Measurements from ENCODE around the gene USP9X. TPM values are rescaled to one million over a fixed set of nuclear protein-coding genes. Genes with fewer than 3 reads are reported as not detected.
"Not testable (repeated sequence)": the region's sequence is repeated elsewhere in the genome, so short reads cannot be mapped to it uniquely, and the experiment has no call there.

The USP9X gene
- total RNA-seq, 4 donors from 2014 or later: 90.3 to 120 (median 110) TPM

DNA sequence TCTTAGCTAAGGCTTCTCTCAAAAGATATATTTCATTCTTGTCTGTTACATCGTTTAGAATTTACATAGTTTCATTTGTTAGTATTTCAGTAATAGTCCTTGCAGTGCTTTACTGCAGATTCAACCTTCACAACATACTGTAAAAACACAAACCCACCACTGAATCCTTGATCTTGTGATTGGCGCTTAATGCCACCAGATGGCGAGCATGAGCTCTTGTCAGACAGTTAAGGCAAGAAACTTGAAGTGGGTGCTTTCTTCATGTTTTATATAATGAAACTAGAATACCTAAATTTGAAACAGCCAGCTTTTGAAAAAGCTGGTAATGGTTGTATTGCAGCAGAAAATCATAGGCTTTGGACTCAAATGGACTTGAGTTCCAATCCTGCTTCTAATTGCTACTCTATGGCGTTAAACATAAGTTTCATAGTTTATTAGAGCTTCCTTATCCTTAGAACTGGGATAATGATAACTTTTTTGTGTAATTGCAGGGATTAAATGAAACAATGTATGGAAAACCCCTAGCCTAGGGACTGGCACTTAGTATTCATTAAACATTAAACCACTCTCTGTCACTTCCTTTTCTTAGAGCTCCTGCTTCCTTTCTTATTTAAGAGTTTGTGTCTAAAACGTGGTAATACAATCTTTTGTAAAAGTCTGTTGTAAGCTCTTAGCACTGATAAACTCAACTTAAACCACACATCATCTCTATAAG is 95.1 kb downstream of the USP9X start:
- in situ Hi-C loops (cut with MboI; ENCODE audit: low sequenced_read_pairs in 4 of 4): no loop called here
- DNase-seq (peak in 1 of 2 donors; percentile 13), ATAC-seq (no peak)
- intact Hi-C loops (cut with DNase I; ENCODE audit: low total_unique reads): no loop called here
- H3K4me3 ChIP-seq: no peak overlapping the region
- TF ChIP-seq CTCF (IDR thresholded peaks at IDR 0.05 in 4 of 5, conservative IDR thresholded peaks at IDR 0.05 in 1 of 5) (peak in 4 of 5 experiments; percentile 33 to 72 (median 38)), POLR2A (IDR thresholded peaks at IDR 0.05) (no peak)
- peaks cover 0 to 4% of the 10 kb centered on the region in 2 donors for H3K4me1 ChIP-seq
- peaks cover 0 to 15% of the 10 kb centered on the region in 2 donors for H3K36me3 ChIP-seq
- no peaks in the 10 kb centered on the region for H3K9me3 ChIP-seq
- peak overlapping the region in 1 of 4 donors; percentile 48 for H3K27ac ChIP-seq
- H3K27me3 ChIP-seq: no peaks in the 10 kb centered on the region

GRCh38 chrX:41184312-41184711 is 99.1 kb downstream of the USP9X start:
- in situ Hi-C loops (cut with MboI; ENCODE audit: low sequenced_read_pairs in 4 of 4): no loop called here

DNA sequence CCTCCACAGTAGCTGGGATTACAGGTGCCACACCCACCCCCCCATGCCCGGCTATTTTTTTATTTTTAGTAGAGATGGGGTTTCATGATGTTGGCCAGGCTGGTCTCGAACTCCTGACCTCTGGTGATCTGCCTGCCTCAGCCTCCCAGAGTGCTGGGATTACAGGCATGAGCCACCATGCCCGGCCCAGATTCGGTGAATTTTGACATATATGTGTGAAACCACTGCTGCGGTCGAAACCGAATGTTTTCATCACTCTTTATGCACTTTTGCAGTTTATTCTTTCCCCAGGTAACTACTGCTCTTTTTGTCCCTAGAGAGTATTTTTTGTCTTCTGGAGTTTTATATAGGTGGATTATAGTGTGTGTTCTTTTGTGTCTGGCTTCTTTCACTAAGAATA is 101.7 kb downstream of the USP9X start:
- H3K27ac ChIP-seq; intact Hi-C loops (cut with DNase I; ENCODE audit: low total_unique reads); in situ Hi-C loops (cut with MboI; ENCODE audit: low sequenced_read_pairs in 4 of 4); ATAC-seq; DNase-seq; H3K4me3 ChIP-seq; H3K4me1 ChIP-seq; H3K9me3 ChIP-seq; H3K27me3 ChIP-seq: not testable (repeated sequence)
- peaks cover 0 to 57% of the 10 kb centered on the region in 2 donors for H3K36me3 ChIP-seq

More at GRCh38 chrX:41184312-41184711, 99.1 kb downstream of the USP9X start:
- no peak for ATAC-seq
- no peak for DNase-seq
- TF ChIP-seq CTCF (IDR thresholded peaks at IDR 0.05 in 4 of 5, conservative IDR thresholded peaks at IDR 0.05 in 1 of 5) (no peak), POLR2A (IDR thresholded peaks at IDR 0.05) (no peak)
- no peaks in the 10 kb centered on the region for H3K27me3 ChIP-seq
- intact Hi-C loops (cut with DNase I; ENCODE audit: low total_unique reads): no loop called here
- no peak overlapping the region for H3K4me3 ChIP-seq
- H3K36me3 ChIP-seq: peaks cover 0 to 44% of the 10 kb centered on the region in 2 donors
- H3K9me3 ChIP-seq: no peaks in the 10 kb centered on the region
- H3K4me1 ChIP-seq: peaks cover 0 to 4% of the 10 kb centered on the region in 2 donors
- H3K27ac ChIP-seq: no peak overlapping the region

- Histone ChIP-seq H3K27ac (no peak overlapping the region), H3K27me3 (no peaks in the 10 kb centered on the region), H3K9me3 (no peaks in the 10 kb centered on the region), H3K4me3 (no peak overlapping the region), H3K36me3 (peaks cover 0 to 61% of the 10 kb centered on the region in 2 donors), H3K4me1 (no peaks in the 10 kb centered on the region)
- DNase-seq (no peak), ATAC-seq (no peak)
- in situ Hi-C loops (cut with MboI; ENCODE audit: low sequenced_read_pairs in 4 of 4): no loop called here
- intact Hi-C loops (cut with DNase I; ENCODE audit: low total_unique reads): no loop called here
- TF ChIP-seq POLR2A (IDR thresholded peaks at IDR 0.05) (no peak), CTCF (IDR thresholded peaks at IDR 0.05 in 4 of 5, conservative IDR thresholded peaks at IDR 0.05 in 1 of 5) (no peak)
Observed at GRCh38 chrX:41189156-41189555, 103.9 kb downstream of the USP9X start.

GRCh38 chrX:41192880-41193279 is 107.6 kb downstream of the USP9X start:
- TF ChIP-seq CTCF (IDR thresholded peaks at IDR 0.05 in 4 of 5, conservative IDR thresholded peaks at IDR 0.05 in 1 of 5) (no peak), POLR2A (IDR thresholded peaks at IDR 0.05) (no peak)
- Histone ChIP-seq H3K4me3 (no peak overlapping the region), H3K27ac (no peak overlapping the region), H3K4me1 (no peaks in the 10 kb centered on the region), H3K9me3 (no peaks in the 10 kb centered on the region), H3K36me3 (peaks cover 0 to 55% of the 10 kb centered on the region in 2 donors), H3K27me3 (no peaks in the 10 kb centered on the region)
- no peak for ATAC-seq
- in situ Hi-C loops (cut with MboI; ENCODE audit: low sequenced_read_pairs in 4 of 4): no loop called here
- DNase-seq: no peak
- intact Hi-C loops (cut with DNase I; ENCODE audit: low total_unique reads): no loop called here

All from gastrocnemius medialis (tissue), 4 donors.